Measurements from ENCODE around the gene TRNAU1AP.

Gene TRNAU1AP

GRCh38 chr1:28552758-28553663 is at the start of gene TRNAU1AP:
Gene TRNAU1AP (plus strand): TSS chr1:28553085. CDS start chr1:28553111, 26 bp downstream.
- H3K36me3 ChIP-seq (ENCODE audit: insufficient read depth, low read length) = peaks cover 10% of the 10 kb centered on the region
- no peaks in the 10 kb centered on the region for H3K9me3 ChIP-seq (ENCODE audit: low read depth, low read length)
- peak within 1 kb of the TSS; percentile 74; the same call in 1 of the 2 replicates for H3K27ac ChIP-seq
- DNase-seq (ENCODE audit: low read depth, low spot score) = peak; percentile 67
- peak within 1 kb of the TSS; percentile 92 for H3K4me3 ChIP-seq
- TF ChIP-seq FOXP2 (optimal IDR thresholded peaks at IDR 0.05; ENCODE audit: control extremely low read depth, extremely low read length, insufficient read depth) (peak; percentile 91), EZH2 (IDR thresholded peaks at IDR 0.05) (no peak), POLR2AphosphoS5 (IDR thresholded peaks at IDR 0.05; ENCODE audit: borderline replicate concordance, low read depth, low read length) (peak; percentile 92)
- peak within 1 kb of the TSS; percentile 81 for H3K9ac ChIP-seq (ENCODE audit: insufficient read length)

GRCh38 chr1:28503117-28503516 is 49.8 kb upstream of the TRNAU1AP start:
- Histone ChIP-seq H3K9me3 (ENCODE audit: low read depth, low read length) (no peaks in the 10 kb centered on the region), H3K9ac (ENCODE audit: insufficient read length) (no peak overlapping the region), H3K4me3 (no peak overlapping the region), H3K27ac (no peak overlapping the region), H3K36me3 (ENCODE audit: insufficient read depth, low read length) (peaks cover 20% of the 10 kb centered on the region)
- no peak for DNase-seq (ENCODE audit: low read depth, low spot score)
- no peak for TF ChIP-seq FOXP2 (optimal IDR thresholded peaks at IDR 0.05; ENCODE audit: control extremely low read depth, extremely low read length, insufficient read depth)
- TF ChIP-seq POLR2AphosphoS5 (IDR thresholded peaks at IDR 0.05; ENCODE audit: borderline replicate concordance, low read depth, low read length) = no peak

GRCh38 chr1:28505406-28506187 is 47.3 kb upstream of the TRNAU1AP start, which contains the start of gene RCC1:
Gene RCC1 (plus strand): TSS chr1:28506043. CDS start chr1:28529867, 23,824 bp downstream.
- Histone ChIP-seq H3K9me3 (ENCODE audit: low read depth, low read length) (no peaks in the 10 kb centered on the region), H3K27ac (peak within 1 kb of the TSS; percentile 100), H3K9ac (ENCODE audit: insufficient read length) (peak within 1 kb of the TSS; percentile 100), H3K4me3 (peak within 1 kb of the TSS; percentile 89), H3K36me3 (ENCODE audit: insufficient read depth, low read length) (peaks cover 45% of the 10 kb centered on the region)
- DNase-seq (ENCODE audit: low read depth, low spot score) = peak; percentile 99
- no peak for TF ChIP-seq FOXP2 (optimal IDR thresholded peaks at IDR 0.05; ENCODE audit: control extremely low read depth, extremely low read length, insufficient read depth)
- no peak for TF ChIP-seq EZH2 (IDR thresholded peaks at IDR 0.05)
- peak; percentile 100 for TF ChIP-seq POLR2AphosphoS5 (IDR thresholded peaks at IDR 0.05; ENCODE audit: borderline replicate concordance, low read depth, low read length)

- TF ChIP-seq FOXP2 (optimal IDR thresholded peaks at IDR 0.05; ENCODE audit: control extremely low read depth, extremely low read length, insufficient read depth) (no peak), EZH2 (IDR thresholded peaks at IDR 0.05) (no peak), POLR2AphosphoS5 (IDR thresholded peaks at IDR 0.05; ENCODE audit: borderline replicate concordance, low read depth, low read length) (no peak)
- peak overlapping the region; percentile 100 for H3K27ac ChIP-seq
- peak overlapping the region; percentile 89 for H3K4me3 ChIP-seq
- DNase-seq (ENCODE audit: low read depth, low spot score) = no peak
- H3K36me3 ChIP-seq (ENCODE audit: insufficient read depth, low read length) = peaks cover 58% of the 10 kb centered on the region
- no peaks in the 10 kb centered on the region for H3K9me3 ChIP-seq (ENCODE audit: low read depth, low read length)
- peak overlapping the region; percentile 100 for H3K9ac ChIP-seq (ENCODE audit: insufficient read length)
These were observed 46.0 kb upstream of the TRNAU1AP start for GRCh38 chr1:28506907-28507246.

- H3K27ac ChIP-seq = peak overlapping the region; percentile 100
- H3K9ac ChIP-seq (ENCODE audit: insufficient read length) = peak overlapping the region; percentile 100
- no peak; the same call in 1 of the 2 replicates for TF ChIP-seq POLR2AphosphoS5 (IDR thresholded peaks at IDR 0.05; ENCODE audit: borderline replicate concordance, low read depth, low read length)
- TF ChIP-seq FOXP2 (optimal IDR thresholded peaks at IDR 0.05; ENCODE audit: control extremely low read depth, extremely low read length, insufficient read depth) = no peak
- no peak for TF ChIP-seq EZH2 (IDR thresholded peaks at IDR 0.05)
- H3K4me3 ChIP-seq = peak overlapping the region; percentile 89
- H3K36me3 ChIP-seq (ENCODE audit: insufficient read depth, low read length) = peaks cover 62% of the 10 kb centered on the region
- H3K9me3 ChIP-seq (ENCODE audit: low read depth, low read length) = no peaks in the 10 kb centered on the region
- no peak for DNase-seq (ENCODE audit: low read depth, low spot score)
These were observed 45.6 kb upstream of the TRNAU1AP start for GRCh38 chr1:28507247-28507645.

GRCh38 chr1:28507646-28508434 is 45.0 kb upstream of the TRNAU1AP start:
- H3K9ac ChIP-seq (ENCODE audit: insufficient read length) = peak overlapping the region; percentile 100
- DNase-seq (ENCODE audit: low read depth, low spot score) = no peak
- peak; percentile 23 for TF ChIP-seq POLR2AphosphoS5 (IDR thresholded peaks at IDR 0.05; ENCODE audit: borderline replicate concordance, low read depth, low read length)
- TF ChIP-seq FOXP2 (optimal IDR thresholded peaks at IDR 0.05; ENCODE audit: control extremely low read depth, extremely low read length, insufficient read depth) = no peak
- TF ChIP-seq EZH2 (IDR thresholded peaks at IDR 0.05) = no peak
- H3K36me3 ChIP-seq (ENCODE audit: insufficient read depth, low read length) = peaks cover 68% of the 10 kb centered on the region
- H3K27ac ChIP-seq = peak overlapping the region; percentile 100
- H3K4me3 ChIP-seq = peak overlapping the region; percentile 89
- H3K9me3 ChIP-seq (ENCODE audit: low read depth, low read length) = no peaks in the 10 kb centered on the region

- Histone ChIP-seq H3K9me3 (ENCODE audit: low read depth, low read length) (no peaks in the 10 kb centered on the region), H3K36me3 (ENCODE audit: insufficient read depth, low read length) (peaks cover 73% of the 10 kb centered on the region), H3K27ac (peak overlapping the region; percentile 100), H3K9ac (ENCODE audit: insufficient read length) (peak overlapping the region; percentile 100), H3K4me3 (peak overlapping the region; percentile 89)
- TF ChIP-seq POLR2AphosphoS5 (IDR thresholded peaks at IDR 0.05; ENCODE audit: borderline replicate concordance, low read depth, low read length) = peak; percentile 66; the same call in 1 of the 2 replicates
- TF ChIP-seq FOXP2 (optimal IDR thresholded peaks at IDR 0.05; ENCODE audit: control extremely low read depth, extremely low read length, insufficient read depth) = no peak
- no peak for DNase-seq (ENCODE audit: low read depth, low spot score)
These were observed 44.5 kb upstream of the TRNAU1AP start for GRCh38 chr1:28508435-28508754.

All from SK-N-MC (cell line).